OCI-LY7 (cell line): ENCODE measurements around the gene RNF223.

Source experiments
- CTCF ChIP-seq: fragments of 200-600 bp; sonication (generic); conservative IDR thresholded peaks from 2 replicates; pipeline ENCODE4 v1.5.1; 2014; ENCODE audit warnings: mild to moderate bottlenecking, antibody characterized with exemption, low read length, moderate library complexity, mixed read lengths
- EZH2phosphoT487 ChIP-seq: fragments of 200-600 bp; sonication (generic); IDR thresholded peaks from 2 replicates; pipeline ENCODE4 v1.6.1; 2018; ENCODE audit warnings: low read depth, borderline replicate concordance, mild to moderate bottlenecking, mixed run types, antibody characterized with exemption, low read length, moderate library complexity, mixed read lengths

GRCh38 chr1:1033009-1033587 lies 41.0 kb downstream of the RNF223 start:
- peak; percentile 83 for TF ChIP-seq CTCF
- no peak for TF ChIP-seq EZH2phosphoT487
